GM23248 (cell line): Measurements from ENCODE around the gene CMC2. TPM values are rescaled to one million over a fixed set of nuclear protein-coding genes. Genes with fewer than 3 reads are reported as not detected.

Source experiments
- DNase-seq: peaks from one replicate; pipeline ENCODE4 v3.0.0-alpha.2; 2015
- H2AFZ ChIP-seq: fragments of 200-600 bp; sonication (generic); 2 replicates; pipeline ENCODE4 v1.6.1; 2016; ENCODE audit warnings: antibody characterized with exemption
- H3F3A ChIP-seq: fragments of 200-600 bp; sonication (generic); 2 replicates; pipeline ENCODE4 v1.6.1; 2016; ENCODE audit warnings: mild to moderate bottlenecking, antibody characterized with exemption, mixed run types; ENCODE audit not compliant: insufficient read depth
- H3K27ac ChIP-seq: fragments of 200-600 bp; sonication (generic); 2 replicates; pipeline ENCODE4 v1.5.1; 2016; ENCODE audit warnings: mild to moderate bottlenecking
- H3K27me3 ChIP-seq: fragments of 200-600 bp; sonication (generic); replicated peaks from 2 replicates; pipeline ENCODE4 v1.6.1; 2016; ENCODE audit warnings: mild to moderate bottlenecking; ENCODE audit not compliant: insufficient read depth
- H3K36me3 ChIP-seq: fragments of 200-600 bp; sonication (generic); 2 replicates; pipeline ENCODE4 v1.6.1; 2016; ENCODE audit warnings: low read depth, mild to moderate bottlenecking
- H3K4me1 ChIP-seq: fragments of 200-600 bp; sonication (generic); 2 replicates; pipeline ENCODE4 v1.6.1; 2016; ENCODE audit warnings: mild to moderate bottlenecking; ENCODE audit not compliant: insufficient read depth
- H3K4me2 ChIP-seq: fragments of 200-600 bp; sonication (generic); one replicate; pipeline ENCODE4 v1.6.1; 2016; ENCODE audit warnings: mild to moderate bottlenecking; ENCODE audit not compliant: unreplicated experiment
- H3K4me3 ChIP-seq: fragments of 200-600 bp; sonication (generic); 2 replicates; pipeline ENCODE4 v1.5.1; 2016; ENCODE audit warnings: mild to moderate bottlenecking
- H3K79me2 ChIP-seq: fragments of 200-600 bp; sonication (generic); 2 replicates; pipeline ENCODE4 v1.6.1; 2016; ENCODE audit warnings: mild to moderate bottlenecking; ENCODE audit not compliant: insufficient read depth
- H3K9ac ChIP-seq: fragments of 200-600 bp; sonication (generic); 2 replicates; pipeline ENCODE4 v1.6.1; 2016; ENCODE audit warnings: mild to moderate bottlenecking
- H3K9me2 ChIP-seq: fragments of 200-600 bp; sonication (generic); 2 replicates; pipeline ENCODE4 v1.6.1; 2016; ENCODE audit warnings: mixed run types, mild to moderate bottlenecking, moderate library complexity; ENCODE audit not compliant: insufficient read depth
- H3K9me3 ChIP-seq: fragments of 200-600 bp; sonication (generic); one replicate; pipeline ENCODE4 v1.6.1; 2017; ENCODE audit warnings: low read depth
- H4K20me1 ChIP-seq: fragments of 200-600 bp; sonication (generic); 2 replicates; pipeline ENCODE4 v1.6.0; 2016; ENCODE audit not compliant: insufficient read depth
- EZH2 ChIP-seq: fragments of 200-600 bp; sonication (generic); IDR thresholded peaks from 2 replicates; pipeline ENCODE4 v1.6.1; 2018; ENCODE audit warnings: antibody characterized with exemption, mild to moderate bottlenecking; ENCODE audit not compliant: insufficient read depth, poor library complexity, severe bottlenecking
- EZH2phosphoT487 ChIP-seq: fragments of 200-600 bp; sonication (generic); IDR thresholded peaks from 2 replicates; pipeline ENCODE4 v1.6.1; 2018; ENCODE audit warnings: antibody characterized with exemption, moderate library complexity, mild to moderate bottlenecking, low read depth; ENCODE audit not compliant: insufficient read depth
- WGBS, 2 experiments: methylation state at CpG; one replicate each; pipeline ENCODE4 v1.1.6; 2015 to 2017; ENCODE audit warnings: low lambda C conversion rate in 2 of 2, low coverage in 1 of 2; ENCODE audit errors: missing lambda C conversion rate in 2 of 2; 5-methylcytosine and 5-hydroxymethylcytosine counted together
- in situ Hi-C: fragments of 300-500 bp; cut with MboI; formaldehyde crosslinking; loops from 2 replicates; pipeline ENCODE4 v1.15.0; 2020
- polyA plus RNA-seq: library from polyadenylated mRNA; unstranded; fragments of >200 nt; fragmentation: Nextera tagmentation; extraction: Ambion mirVana; gene quantifications from 2 replicates; pipeline ENCODE4 v1.2.1, GENCODE V29; 2016
- total RNA-seq: library from RNA; depleted of rRNA; stranded (reverse); fragments of >200 nt; shearing (Covaris generic); gene quantifications from 2 replicates; pipeline ENCODE4 v1.2.3, GENCODE V29; 2014

Gene CMC2
- total and polyA plus RNA-seq, 2 experiments from 2014 or later, result 49.4 to 117 TPM

DNA sequence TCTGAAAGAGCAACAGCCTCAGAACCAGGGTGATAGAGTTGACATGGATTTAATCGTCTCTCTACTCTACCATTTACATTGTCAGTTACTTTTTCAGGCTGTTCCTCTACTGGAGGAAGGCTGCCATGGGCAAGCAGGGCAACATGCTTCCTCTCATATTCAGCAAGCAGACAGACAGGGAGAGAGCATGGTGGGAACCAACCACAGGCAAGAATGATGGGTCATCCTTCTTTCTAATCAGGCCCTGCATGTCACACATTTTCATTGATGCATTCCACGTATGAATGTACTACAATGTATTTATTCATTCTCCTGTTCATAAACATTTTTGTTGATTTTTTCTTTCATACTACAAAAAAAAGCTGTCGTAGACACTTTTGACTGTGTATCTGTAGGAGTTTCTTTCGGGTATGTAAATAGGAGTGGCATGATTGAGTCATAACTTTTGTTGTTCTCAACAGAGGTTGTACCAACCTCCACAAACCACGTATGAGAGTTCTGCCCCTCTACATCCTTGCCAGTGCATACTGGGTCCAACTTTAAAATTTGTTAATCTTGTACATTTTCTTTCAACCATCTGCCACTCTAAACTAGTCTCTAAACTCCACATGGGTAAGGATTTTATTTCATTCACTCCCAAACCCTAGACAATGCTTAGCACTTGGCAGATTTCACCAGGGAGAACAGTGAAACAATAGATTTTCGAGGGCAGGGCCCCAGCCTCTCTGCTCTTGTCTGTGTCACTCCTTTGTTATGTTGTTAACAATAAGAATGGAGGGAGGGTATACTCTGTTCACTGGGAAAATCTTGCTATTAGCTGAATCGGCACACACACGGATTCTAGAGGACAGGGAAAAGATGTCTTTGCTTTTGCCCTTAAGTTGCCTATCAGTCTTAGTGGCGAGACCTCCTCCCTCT, 58.7 kb downstream of the CMC2 start:
- Histone ChIP-seq H3K9me3 (no peaks in the 10 kb centered on the region), H3K9me2 (no peaks in the 10 kb centered on the region), H3F3A (no peaks in the 10 kb centered on the region), H3K36me3 (no peaks in the 10 kb centered on the region), H3K4me2 (no peak overlapping the region), H4K20me1 (no peaks in the 10 kb centered on the region), H3K27me3 (no peaks in the 10 kb centered on the region), H3K4me3 (no peak overlapping the region), H3K4me1 (no peaks in the 10 kb centered on the region), H3K27ac (no peak overlapping the region), H2AFZ (no peak overlapping the region), H3K79me2 (no peaks in the 10 kb centered on the region), H3K9ac (no peak overlapping the region)
- no peak for DNase-seq
- TF ChIP-seq EZH2, result no peak
- no peak for TF ChIP-seq EZH2phosphoT487
- WGBS, 2 experiments, result 73 to 75% methylated on average over 9 of the region's 9 CpGs
- in situ Hi-C loops, result no loop called here

DNA sequence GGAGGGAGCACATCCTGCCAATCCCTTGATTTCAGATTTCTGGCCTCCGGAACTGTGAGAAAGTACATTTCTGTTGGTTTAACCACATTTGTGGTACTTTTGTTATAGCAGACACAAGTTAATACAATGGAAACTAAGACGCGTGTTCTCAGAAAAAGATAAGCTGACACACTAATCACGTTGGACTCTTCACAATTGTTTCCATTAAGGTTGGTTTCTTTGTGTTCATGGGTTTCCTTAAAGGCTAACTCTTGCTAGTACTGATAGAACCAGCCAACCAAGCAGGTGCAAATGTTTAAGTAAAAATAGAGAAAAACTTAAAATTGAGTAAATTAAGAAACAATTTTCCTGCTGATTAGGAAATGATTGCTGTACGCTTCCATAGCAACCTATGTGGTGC, 59.4 kb downstream of the CMC2 start:
- no peaks in the 10 kb centered on the region for H3K79me2 ChIP-seq
- H2AFZ ChIP-seq, result no peak overlapping the region
- no peaks in the 10 kb centered on the region for H3K9me2 ChIP-seq
- TF ChIP-seq EZH2phosphoT487, result no peak
- no peak for TF ChIP-seq EZH2
- no peak for DNase-seq
- no peak overlapping the region for H3K9ac ChIP-seq
- H3F3A ChIP-seq, result no peaks in the 10 kb centered on the region
- no peak overlapping the region for H3K4me2 ChIP-seq
- H3K4me3 ChIP-seq, result no peak overlapping the region
- no peaks in the 10 kb centered on the region for H3K4me1 ChIP-seq
- H4K20me1 ChIP-seq, result no peaks in the 10 kb centered on the region
- in situ Hi-C loops, result no loop called here
- H3K27ac ChIP-seq, result no peak overlapping the region
- no peaks in the 10 kb centered on the region for H3K36me3 ChIP-seq
- no peaks in the 10 kb centered on the region for H3K9me3 ChIP-seq
- WGBS, 2 experiments, result 86 to 90% methylated on average over 5 of the region's 5 CpGs
- H3K27me3 ChIP-seq, result no peaks in the 10 kb centered on the region

DNA sequence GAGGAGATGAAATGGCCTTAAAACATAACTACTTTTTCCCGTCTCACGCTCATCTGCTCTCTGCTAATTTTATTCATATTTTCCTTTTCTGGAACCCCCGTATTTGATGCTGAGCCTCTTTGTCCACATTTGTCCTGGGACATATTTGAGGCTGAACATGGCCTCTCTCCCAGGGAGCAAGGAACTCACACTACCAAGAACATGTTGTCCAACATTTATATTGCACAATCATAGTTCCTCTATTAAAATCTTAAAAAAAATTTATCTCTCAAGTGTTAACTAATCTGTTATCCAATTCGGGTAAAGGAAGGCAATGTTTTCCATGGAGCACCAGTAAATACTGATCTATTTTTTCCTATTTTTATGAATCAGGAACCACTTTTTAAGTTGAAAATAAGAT, 60.2 kb downstream of the CMC2 start:
- no peak for DNase-seq

DNA sequence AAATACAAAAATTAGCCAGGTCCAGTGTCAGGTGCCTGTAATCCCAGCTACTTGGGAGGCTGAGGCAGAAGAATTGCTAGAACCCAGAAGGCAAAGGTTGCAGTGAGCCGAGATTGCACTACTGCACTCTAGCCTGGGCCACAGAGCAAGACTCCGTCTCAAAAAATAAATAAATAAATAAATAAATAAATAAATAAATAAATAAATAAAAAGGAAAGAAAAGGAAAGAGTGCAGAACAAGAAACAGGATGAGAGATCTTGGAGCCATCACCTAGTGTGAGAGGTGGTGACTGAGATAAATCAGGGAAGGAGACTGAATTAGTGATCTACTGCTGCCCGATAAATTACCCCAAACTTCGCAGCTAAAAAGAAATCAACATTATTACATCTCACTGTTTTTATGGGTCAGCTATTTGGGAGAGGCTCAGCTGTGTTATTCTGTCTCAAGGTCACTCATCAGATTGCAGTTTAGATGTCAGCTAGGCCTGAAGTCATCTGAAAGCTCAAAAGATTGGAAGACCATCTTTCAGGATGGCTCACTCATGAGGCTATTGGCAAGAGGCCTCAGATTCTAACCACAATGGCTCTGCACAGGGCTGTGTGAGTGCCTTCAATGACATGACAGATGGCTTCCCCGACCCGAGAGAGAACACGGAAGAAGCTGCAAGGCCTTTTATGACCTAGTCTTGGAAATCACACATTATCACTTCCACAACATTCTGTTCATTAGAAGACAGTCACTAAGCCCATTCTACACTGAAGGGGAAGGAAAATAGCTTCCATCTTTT, 66.4 kb downstream of the CMC2 start:
- H3K36me3 ChIP-seq, result no peaks in the 10 kb centered on the region
- H3K4me2 ChIP-seq, result no peak overlapping the region
- H3K9me3 ChIP-seq, result no peaks in the 10 kb centered on the region
- H3K27ac ChIP-seq, result no peak overlapping the region
- no peak overlapping the region for H3K9ac ChIP-seq
- TF ChIP-seq EZH2phosphoT487 (no peak), EZH2 (no peak)
- no peak overlapping the region for H2AFZ ChIP-seq
- H3K79me2 ChIP-seq, result no peaks in the 10 kb centered on the region
- H3K4me3 ChIP-seq, result no peak overlapping the region
- 89 to 90% methylated on average over 7 of the region's 7 CpGs for WGBS, 2 experiments
- H3K9me2 ChIP-seq, result no peaks in the 10 kb centered on the region
- peaks cover 22% of the 10 kb centered on the region for H3K4me1 ChIP-seq
- H4K20me1 ChIP-seq, result no peaks in the 10 kb centered on the region
- peaks cover 29% of the 10 kb centered on the region for H3F3A ChIP-seq
- DNase-seq, result peak; percentile 18
- in situ Hi-C loops, result no loop called here
- H3K27me3 ChIP-seq, result no peaks in the 10 kb centered on the region

More for the DNA sequence above, 60.2 kb downstream of the CMC2 start:
- H3K9me3 ChIP-seq, result no peaks in the 10 kb centered on the region
- no peaks in the 10 kb centered on the region for H3K4me1 ChIP-seq
- no peak overlapping the region for H3K9ac ChIP-seq
- WGBS, 2 experiments, result 54 to 61% methylated on average over 4 of the region's 4 CpGs
- no peaks in the 10 kb centered on the region for H3F3A ChIP-seq
- no peak overlapping the region for H2AFZ ChIP-seq
- H3K4me2 ChIP-seq, result no peak overlapping the region
- H4K20me1 ChIP-seq, result no peaks in the 10 kb centered on the region
- no peaks in the 10 kb centered on the region for H3K27me3 ChIP-seq
- in situ Hi-C loops, result no loop called here
- no peaks in the 10 kb centered on the region for H3K9me2 ChIP-seq
- H3K27ac ChIP-seq, result no peak overlapping the region
- no peak overlapping the region for H3K4me3 ChIP-seq
- TF ChIP-seq EZH2 (no peak), EZH2phosphoT487 (no peak)
- no peaks in the 10 kb centered on the region for H3K36me3 ChIP-seq
- no peaks in the 10 kb centered on the region for H3K79me2 ChIP-seq
